SW 1271 (cell line): ENCODE results near the gene CDX1.

Experiments
- DNase-seq, 2 experiments: peaks; one replicate each; lab custom pipeline; 2025; lab: John Stamatoyannopoulos, UW

CDX1 gene

DNA sequence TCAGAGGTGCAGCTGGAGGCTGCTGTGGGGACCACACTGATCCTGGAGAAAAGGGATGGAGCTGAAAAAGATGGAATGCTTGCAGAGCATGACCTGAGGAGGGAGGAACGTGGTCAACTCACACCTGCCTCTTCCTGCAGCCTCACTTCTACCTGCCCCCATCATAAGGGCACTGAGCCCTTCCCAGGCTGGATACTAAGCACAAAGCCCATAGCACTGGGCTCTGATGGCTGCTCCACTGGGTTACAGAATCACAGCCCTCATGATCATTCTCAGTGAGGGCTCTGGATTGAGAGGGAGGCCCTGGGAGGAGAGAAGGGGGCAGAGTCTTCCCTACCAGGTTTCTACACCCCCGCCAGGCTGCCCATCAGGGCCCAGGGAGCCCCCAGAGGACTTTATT is 17.4 kb downstream of the CDX1 start:
- no peak for DNase-seq

DNA sequence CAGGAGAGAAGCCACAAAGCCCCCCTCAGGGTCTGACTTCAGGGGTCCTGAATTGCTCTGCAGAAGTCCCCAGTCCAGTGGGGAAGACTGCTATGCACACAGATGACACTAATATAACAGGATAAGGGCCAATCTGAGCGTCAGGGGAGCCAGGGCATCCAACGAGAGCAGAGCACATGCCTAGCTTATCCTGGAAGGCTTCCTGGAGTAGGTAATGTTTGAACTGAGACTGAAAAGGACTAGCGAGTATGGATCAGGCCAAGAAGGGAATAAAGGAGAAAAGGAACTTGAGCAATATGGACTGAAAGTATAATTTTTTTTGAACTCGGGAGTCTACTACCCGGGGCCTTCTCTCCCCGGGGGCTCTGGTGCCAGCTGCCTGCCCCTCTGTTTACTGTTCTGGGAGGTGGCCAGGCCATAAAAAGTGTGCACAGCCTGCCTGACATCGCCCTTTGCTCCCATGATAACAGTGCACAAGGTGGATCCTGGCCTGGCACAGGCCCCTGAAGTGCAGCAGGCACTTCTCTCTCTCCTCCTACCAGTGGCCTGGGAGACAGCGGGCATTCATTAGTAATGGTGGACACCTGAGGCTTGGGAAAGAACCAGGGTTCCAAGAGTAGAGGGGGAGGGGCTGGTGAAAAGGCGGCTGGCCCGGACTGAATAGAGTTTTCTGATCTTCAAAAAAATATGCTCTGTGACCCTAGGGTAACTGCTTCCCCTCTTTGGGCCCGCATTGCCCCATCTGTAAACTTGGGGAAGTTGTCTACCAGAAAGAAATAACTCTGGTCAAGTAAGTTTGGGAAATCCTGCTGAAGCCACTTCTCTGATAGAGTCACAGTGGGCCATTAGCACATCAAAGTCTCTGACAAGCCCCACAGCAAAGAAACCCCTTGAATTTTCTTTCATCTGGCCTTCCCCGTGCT is 18.7 kb downstream of the CDX1 start:
- no peak for DNase-seq

DNA sequence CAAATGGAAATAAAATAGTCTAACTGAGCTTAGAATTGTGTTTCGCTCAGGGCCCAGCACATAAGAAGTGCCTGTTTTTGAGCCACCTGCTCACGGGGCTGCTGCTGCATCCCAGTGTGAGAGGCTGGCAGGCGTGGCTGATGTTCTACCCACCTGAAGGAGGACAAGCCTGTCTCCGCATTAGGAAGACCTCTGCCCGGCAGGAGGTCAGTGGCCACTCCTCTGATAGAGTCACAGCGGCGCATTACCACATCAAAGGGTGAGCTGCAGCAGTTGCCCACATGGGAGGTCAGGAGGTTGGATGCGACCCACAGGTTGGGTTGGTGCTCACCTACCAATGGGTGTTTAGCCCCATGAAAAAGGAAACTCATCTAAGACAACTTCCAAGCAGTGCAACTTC is 19.6 kb downstream of the CDX1 start:
- DNase-seq: no peak

DNA sequence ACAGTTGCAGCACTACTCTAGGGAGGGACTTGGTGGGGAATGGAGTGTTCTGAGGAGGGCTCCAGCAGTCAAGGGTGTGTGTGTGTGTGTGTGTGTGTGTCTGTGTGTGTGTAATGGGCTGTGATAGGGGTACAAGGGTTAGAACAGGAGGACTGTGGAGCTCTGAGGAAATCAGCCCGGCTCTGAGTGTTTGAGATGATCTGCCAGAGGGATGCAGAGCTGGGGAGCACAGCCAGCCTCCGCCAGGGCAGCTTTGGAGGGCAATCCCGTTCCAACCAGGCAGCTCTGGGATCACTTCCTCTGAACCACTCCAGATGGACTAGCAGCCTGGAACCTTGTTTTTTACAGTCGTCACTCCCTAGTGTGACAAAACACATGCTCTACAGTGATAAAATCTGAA is 20.3 kb downstream of the CDX1 start:
- no peak for DNase-seq

DNA sequence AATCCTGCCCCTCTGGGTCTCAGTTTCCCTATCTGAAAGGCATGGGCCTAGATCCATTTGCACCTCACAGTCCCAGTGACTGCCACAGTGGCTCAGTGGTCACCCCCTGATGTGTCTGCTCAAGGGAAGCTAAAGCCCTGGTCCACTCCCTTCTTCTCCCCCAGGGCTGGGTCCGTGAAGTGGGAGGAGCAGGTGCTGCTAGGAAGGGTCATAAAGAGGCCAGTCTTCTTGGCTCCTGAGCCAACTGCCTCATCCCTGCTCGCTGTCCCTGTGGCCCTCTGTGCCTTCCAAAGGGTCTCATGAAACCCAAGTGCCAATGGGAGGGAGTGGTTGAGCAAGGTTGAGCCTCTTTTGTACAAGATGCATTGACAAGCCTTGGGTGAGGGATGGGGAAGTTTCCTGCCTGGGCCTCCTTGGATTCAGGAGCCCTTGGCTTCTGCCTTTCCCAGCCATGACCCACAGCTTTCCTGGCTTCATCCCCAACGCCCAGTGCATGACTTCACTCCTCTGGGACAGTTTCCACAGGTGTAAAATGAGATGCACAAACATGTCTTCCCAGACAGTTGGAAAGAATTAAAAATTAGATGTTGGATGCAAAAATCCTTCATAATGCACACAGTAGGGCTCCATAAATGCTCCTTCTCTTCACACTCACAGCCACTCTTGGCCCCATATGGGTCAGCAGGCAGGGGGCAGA is 21.7 kb downstream of the CDX1 start:
- DNase-seq: no peak

DNA sequence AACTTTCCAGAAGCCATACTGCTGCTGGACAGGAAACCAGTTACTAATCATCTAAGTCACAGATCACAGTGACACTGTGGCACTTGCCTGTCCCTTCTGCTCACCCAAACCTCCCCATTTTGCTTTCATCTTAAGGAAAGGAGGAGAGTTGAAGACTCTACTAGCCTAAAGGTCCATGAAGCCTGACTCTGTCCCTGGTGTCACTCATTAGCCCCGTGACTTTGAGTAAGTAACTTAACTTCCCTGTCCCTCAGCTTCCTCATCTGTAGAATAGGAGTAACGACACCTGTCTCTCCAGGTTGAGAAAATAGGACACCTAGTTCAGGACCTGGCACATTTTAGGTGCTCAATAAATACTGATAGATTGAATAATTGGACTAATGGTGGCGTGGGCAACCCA is 22.7 kb downstream of the CDX1 start:
- DNase-seq: no peak

DNA sequence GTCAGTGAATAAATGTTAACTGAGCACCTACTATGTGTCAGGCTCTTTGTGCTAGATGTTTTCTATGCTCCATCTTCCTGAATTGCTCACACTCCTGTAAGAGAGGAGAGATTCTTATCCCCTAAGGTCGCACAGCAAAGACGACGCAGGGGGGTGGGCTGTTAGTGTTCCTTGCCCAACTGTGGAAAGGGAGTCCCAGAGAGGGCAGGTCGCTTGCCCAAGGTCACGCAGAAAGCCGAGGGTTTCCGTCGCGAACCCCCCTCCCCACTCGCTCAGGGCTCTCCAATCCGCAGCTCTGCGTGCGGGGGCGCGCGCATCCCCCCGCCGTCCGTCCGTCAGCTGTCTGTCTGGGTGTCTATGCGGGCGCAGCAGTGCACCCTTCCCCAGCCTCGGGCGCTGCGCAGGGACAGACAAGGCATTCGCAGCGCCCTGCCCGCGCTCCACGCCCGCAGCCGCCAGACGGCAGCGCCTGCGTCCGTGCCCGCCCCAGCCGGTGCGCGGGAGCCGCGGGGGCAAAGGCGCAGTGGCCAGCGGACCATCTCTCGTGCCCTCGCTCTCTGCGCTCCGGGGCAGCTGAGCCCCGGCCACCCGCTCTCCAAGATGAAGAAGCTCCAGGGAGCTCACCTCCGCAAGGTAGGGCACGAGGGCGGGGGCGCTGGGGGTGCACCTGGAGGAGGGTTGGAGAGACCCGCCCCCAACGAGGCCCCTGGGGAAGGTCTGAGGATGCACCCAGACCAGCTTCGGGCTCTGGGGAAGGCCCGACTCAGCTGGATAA is 23.3 kb downstream of the CDX1 start, which contains the start of gene SLC6A7:
Gene SLC6A7 (plus strand): TSS at position 335 of the 775 bp plus-strand sequence. CDS start 266 bp downstream, at position 601.
- no peak for DNase-seq

DNA sequence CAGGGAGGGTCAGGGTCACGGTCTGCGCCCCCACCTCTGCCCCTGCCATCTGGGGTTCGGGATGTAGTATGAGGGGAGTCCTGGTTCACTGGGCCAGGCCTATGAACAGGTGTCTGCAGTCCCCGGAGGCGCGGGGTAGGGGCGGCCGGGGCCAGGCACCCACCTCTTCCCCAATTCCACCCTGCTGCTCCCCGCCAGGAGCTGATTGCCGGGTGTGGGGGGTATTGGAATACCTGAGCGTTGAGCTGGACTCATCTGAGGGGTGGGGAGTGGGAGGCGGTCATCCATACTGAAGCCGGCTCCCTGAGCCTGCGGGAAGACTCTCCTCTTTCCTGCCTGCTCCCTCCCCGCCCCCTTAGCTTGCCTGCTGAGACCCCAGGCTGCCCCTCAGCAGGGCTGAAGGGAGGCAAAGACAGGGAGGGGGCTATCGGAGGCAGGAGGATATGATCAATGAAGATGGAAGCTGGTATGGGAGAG is 24.0 kb downstream of the CDX1 start:
- no peak for DNase-seq

DNA sequence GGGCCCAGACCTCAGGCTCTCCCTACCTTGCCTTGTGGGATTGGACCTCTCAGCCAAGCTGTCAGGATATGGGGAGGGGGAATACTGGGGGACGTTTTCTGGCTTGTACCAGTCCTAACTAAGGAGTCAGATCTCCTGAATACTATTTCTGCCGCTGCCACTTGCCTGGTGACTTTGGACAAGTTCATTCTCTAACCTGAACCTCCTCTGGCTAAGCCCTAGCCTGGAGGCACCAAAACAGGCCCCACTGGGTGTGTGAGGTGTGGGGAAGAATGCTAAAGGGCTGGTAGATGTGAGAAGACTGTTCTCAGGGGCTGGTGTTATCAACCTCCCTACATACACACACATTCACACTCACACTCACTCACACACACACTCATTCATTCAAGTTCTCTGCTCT is 24.4 kb downstream of the CDX1 start:
- DNase-seq: no peak

DNA sequence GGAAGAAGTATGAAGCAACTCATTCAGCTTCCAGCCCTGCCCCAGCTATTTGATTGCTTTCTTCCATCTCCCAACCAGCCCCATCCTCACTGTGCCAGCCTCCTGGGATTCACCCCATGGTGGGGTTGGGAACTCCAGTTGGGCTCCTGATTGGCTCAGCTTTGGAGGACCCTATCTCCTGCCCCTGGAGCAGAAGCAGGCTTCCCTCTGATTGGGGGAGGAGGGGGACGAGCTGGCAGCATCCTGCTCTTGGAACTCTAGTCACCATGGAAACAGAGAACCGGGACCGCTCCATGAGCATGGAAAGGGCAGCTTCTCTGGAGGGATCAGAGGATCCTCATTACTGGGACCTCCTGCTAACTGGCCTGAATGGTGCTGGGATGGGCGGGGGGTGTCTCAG is 25.9 kb downstream of the CDX1 start:
- DNase-seq: no peak

DNA sequence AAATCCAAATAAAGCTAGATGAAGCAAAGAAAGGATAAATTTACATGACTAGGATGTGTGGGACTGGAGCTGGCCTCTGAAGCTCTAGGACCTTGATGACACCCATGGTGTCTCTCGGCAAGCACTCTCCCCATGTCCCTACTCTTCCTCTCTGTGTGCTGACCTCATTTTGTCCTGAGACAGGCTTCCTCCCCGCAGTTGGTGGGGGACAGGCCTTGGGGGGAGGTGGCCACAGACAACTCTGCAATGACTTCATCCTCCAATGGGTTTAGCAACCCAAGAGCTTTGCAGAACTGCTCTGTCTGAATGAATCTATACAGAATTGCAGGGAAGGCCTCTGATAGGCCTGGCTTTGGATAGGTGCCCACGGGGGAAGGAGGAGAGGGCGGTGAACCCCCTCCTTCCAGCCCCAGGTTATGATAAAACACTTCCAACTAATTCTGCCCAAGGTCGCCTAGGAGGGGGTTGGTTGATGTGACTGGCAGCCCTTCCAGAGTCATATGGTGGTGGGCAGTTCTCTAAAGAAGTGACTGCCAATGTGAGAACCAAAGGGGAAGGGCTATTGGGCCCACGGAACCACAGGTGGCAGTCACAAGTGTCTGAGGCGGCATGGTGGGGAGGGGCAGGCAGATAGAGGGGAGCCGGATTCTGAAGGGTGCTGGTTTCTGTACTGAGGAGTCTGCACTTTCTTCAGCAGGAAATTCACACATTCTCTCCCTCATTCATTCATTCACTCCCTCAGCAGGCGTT is 29.3 kb downstream of the CDX1 start:
- DNase-seq: no peak

DNA sequence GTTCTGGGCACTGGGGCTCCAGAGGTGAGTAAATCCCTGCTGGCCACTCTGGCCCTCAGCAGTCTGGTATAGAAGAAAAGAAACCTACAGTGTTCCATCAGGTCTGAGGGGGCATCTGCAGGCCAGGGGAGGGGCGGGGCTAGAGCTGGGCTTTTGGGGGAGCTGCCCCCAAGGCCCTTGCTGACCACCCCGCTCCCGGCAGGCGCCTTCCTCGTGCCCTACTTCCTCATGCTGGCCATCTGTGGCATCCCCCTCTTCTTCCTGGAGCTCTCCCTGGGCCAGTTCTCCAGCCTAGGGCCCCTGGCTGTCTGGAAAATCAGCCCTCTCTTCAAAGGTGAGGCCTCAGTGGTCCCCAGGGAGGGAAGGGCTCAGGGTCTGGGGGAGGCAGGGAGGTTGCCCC is 29.9 kb downstream of the CDX1 start:
- no peak for DNase-seq

DNA sequence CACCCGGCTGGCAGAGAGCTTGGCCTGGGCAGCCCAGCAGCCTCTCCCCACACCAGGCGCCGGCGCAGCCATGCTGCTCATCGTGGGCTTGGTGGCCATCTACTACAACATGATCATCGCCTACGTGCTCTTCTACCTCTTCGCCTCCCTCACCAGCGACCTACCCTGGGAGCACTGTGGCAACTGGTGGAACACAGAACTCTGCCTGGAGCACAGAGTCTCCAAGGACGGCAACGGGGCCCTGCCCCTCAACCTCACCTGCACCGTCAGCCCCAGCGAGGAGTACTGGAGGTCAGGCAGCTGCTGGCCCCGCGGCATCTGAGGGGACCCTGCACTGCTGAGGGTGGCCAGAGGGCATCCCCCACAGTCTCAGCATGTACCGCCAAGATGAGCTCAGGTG is 30.4 kb downstream of the CDX1 start:
- DNase-seq: no peak

DNA sequence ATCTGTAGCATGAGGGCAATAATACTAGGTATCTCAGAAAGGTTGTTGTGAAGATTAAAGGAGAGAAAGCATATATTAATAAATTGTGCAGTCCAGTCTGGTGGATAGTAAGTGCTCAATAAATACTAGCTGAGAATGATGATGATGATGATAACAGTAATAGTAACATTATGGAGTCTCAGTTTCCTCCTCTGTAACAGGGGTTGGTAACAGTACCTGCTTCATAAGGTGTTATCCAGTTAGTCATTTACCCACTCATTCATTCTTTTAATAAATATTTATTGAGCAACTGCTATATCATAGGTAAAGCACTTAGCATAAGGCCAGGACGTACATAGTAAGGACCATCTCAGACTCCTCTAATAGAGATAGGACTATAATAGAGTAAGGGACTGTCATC is 30.9 kb downstream of the CDX1 start:
- DNase-seq: no peak

DNA sequence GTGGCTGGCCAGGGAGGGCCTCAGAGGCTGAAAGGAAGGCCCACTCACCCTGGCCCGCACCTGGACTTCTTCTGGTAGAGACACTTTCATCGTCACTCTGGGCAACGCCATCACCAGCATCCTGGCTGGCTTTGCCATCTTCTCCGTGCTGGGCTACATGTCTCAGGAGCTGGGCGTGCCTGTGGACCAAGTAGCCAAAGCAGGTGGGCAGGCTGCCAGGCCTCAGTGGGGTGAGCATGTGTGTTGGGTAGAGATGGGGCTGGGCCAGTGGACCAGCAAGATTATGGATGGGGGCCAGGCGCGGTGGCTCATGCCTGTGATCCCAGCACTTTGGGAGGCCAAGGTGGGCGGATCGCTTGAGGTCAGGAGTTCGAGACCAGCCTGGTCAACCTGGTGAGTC is 35.9 kb downstream of the CDX1 start:
- no peak for DNase-seq

DNA sequence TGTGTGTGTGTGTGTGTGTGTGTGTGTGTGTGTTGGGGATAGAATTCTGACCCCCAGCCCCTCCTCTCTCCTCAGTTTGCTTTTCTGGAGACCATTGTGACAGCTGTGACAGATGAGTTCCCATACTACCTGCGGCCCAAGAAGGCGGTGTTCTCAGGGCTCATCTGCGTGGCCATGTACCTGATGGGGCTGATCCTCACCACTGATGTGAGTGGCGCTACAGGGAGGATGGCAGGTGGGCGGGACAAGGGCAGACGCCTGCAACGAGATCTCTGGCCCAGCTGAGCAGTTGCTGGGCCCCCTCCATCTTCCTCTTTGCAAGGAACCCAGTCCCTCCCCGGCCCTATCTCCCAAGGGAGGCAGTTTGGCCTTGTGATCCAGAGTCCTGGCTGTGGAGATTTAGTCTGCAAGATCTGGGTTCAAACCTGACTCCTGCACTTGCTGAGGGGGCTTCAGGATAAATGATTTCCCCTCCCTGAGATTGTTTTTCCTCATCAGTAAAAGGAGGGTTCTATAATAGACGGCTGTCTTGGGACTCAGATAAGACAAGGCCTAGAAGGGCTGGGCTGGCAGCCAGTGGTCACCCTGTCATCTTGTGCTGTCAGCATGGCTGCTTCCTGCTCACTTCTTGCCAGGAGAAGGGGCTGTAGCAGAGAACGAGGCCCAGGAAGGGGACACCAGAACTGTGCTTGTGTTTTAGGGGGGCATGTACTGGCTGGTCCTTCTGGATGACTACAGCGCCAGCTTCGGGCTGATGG is 37.4 kb downstream of the CDX1 start:
- DNase-seq: no peak

DNA sequence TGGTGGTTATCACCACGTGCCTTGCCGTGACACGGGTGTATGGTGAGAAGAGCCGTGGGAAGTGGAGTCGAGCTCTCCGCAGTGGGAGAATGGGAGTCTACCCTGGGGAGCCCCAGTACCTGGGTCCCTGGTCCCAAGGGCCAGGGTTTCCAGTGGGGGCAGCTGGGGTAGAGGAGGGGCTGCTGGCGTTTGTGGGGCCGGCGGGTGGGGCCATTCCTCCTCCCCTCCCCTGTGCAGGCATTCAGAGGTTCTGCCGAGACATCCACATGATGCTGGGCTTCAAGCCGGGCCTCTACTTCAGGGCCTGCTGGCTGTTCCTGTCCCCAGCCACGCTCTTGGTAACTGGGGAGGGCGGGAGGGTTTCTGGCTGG is 38.0 kb downstream of the CDX1 start:
- DNase-seq: no peak

DNA sequence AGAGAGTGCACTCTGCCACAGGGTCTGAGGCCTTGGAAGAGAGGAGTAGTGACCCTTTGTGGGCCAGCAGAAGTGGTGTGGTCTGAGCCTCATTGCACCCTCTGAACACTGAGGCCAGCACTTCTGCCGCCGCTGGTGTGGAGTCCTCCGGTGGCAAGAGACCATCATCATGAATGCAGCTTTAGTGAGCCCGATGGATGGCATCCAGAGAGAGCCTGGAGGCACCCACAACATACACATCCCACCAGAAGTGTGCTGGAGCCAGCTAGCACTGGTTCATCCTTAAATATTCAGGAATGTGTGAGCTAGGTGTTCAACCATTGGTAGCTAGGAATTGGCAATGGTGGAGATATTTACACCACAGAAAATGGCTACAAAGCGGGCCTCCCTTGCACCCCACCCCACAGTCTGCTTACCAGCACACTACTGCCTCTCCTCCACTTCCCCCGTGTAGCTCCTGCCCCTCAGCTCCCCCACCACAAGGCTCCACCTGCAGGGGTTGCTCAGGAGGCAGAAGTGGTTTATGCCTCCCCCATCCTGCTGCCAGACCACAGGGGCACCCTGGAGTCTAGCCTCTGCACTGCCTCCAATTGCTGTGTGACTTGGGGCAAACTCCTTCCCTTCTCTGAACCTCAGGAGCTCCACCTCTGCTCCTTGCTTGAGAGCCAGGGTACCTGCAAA is 39.7 kb downstream of the CDX1 start:
- DNase-seq: no peak

DNA sequence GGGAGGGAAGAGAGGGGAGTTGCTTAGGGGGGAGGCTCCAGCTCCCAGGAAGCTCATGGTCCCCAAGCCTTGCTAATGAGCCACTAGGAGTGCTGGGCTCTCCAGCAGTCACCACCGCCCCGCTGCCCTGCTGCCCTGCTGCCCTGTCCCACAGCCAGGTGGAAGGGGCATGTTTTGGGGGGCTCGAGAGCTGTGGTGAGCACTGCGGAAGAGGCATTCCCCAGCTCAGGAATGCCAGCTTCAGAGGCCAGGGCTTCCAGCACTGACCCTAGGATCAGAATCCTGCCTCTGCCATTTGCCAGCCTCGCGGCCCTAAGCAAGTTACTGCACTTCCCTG is 40.2 kb downstream of the CDX1 start:
- no peak for DNase-seq
